ENCODE data around the gene SAMD11. TPM values are rescaled to one million over a fixed set of nuclear protein-coding genes. Genes with fewer than 3 reads are reported as not detected.

Gene SAMD11
- total RNA-seq, 1 donor from 2014 or later: 0.07 TPM

- no peak for DNase-seq (ENCODE audit: low read depth, low spot score)
Measured at GRCh38 chr1:993379-993995, 69.8 kb downstream of the SAMD11 start.

Other genes with a start within 250 kb of the SAMD11 start
- gene OR4F16, start 237.3 kb upstream of the SAMD11 start, total RNA-seq: not detected in 2 replicates
- gene NOC2L, start 35.3 kb downstream of the SAMD11 start, total RNA-seq: 121 and 152 TPM in 2 replicates
- gene KLHL17, start 36.7 kb downstream of the SAMD11 start, total RNA-seq: 6.9 and 7.8 TPM in 2 replicates
- 0.32 and 0.46 TPM in 2 replicates for gene PLEKHN1, start 42.6 kb downstream of the SAMD11 start, total RNA-seq
- not detected in 2 replicates for gene PERM1, start 58.2 kb downstream of the SAMD11 start, total RNA-seq
- 9.1 and 17.8 TPM in 2 replicates for gene HES4, start 76.2 kb downstream of the SAMD11 start, total RNA-seq
- 96.4 and 121 TPM in 2 replicates for gene ISG15, start 89.6 kb downstream of the SAMD11 start, total RNA-seq
- 48.4 and 88.2 TPM in 2 replicates for gene AGRN, start 96.2 kb downstream of the SAMD11 start, total RNA-seq
- not detected in 2 replicates for gene RNF223, start 150.4 kb downstream of the SAMD11 start, total RNA-seq
- gene C1orf159, start 192.2 kb downstream of the SAMD11 start, total RNA-seq: 6.1 and 6.7 TPM in 2 replicates
- not detected in 2 replicates for gene TTLL10, start 250.0 kb downstream of the SAMD11 start, total RNA-seq

Measured in pulmonary artery endothelial cell (primary cell).